Tracheal epithelial cell (primary cell): ENCODE results near the gene RORB. TPM values are rescaled to one million over a fixed set of nuclear protein-coding genes. Genes with fewer than 3 reads are reported as not detected.

Experiments used
- total RNA-seq: library from RNA; depleted of rRNA; stranded (reverse); fragments of >200 nt; gene quantifications from 2 replicates; pipeline ENCODE4 v1.2.1, GENCODE V29; 2014

The RORB gene
- under 0.01 and 0.21 TPM in 2 replicates for total RNA-seq

DNA sequence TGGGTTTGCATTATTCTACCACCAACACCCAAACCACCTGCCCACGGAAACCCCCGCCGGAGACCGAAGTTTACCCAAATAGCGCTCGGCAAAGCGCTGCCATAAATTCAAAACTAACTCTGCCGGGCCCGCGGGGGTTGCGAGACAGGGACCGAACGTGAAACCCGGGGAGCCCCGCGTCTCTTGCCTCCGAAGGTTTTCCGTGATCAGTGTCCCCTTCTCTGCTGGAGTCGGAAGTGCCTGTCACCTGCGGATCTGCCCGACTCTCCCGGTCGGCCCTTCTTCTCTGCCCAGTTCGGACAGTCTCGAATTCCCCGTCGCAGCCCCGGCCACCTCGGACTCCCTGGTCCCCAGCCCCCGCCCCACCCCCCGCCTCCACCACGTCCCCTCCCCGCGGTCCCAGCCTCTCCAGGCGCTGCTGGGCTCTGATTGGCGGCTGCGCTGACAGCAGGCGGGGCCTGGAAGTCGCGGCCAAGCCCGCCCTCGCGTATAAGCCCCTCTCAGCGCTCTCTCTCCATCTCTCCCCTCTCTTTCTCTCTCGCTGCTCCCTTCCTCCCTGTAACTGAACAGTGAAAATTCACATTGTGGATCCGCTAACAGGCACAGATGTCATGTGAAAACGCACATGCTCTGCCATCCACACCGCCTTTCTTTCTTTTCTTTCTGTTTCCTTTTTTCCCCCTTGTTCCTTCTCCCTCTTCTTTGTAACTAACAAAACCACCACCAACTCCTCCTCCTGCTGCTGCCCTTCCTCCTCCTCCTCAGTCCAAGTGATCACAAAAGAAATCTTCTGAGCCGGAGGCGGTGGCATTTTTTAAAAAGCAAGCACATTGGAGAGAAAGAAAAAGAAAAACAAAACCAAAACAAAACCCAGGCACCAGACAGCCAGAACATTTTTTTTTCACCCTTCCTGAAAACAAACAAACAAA is at the start of gene RORB:
TSS of gene RORB (plus strand) at position 517 of the 929 bp plus-strand sequence. CDS start 642 bp downstream, outside the sequence.

